Globus pallidus (tissue), 1 donor: ENCODE data around the gene COX17.

ENCODE experiments used
- DNase-seq: peaks from one replicate; pipeline ENCODE4 v3.0.0-alpha.2; 2015; ENCODE audit warnings: low spot score

The COX17 gene

GRCh38 chr3:119620899-119621298, 56.3 kb downstream of the COX17 start:
- no peak for DNase-seq
